K562 (cell line): Measurements from ENCODE around the gene TNP1. TPM values are rescaled to one million over a fixed set of nuclear protein-coding genes. Genes with fewer than 3 reads are reported as not detected.

Experiments
- ATAC-seq: fragments of 200-7000 bp; cut with Tn5 transposase; 3 replicates; pipeline ENCODE4 v1.9.1; 2020; ENCODE audit warnings: moderate library complexity
- BruUV-seq: library from RNA; stranded (reverse); fragments of 400-500 nt; replicated peaks from 2 replicates; lab custom pipeline; 2021; lab: Mats Ljungman, UMichigan
- CTCF ChIA-PET: fragments of 300-600 bp; formaldehyde crosslinking; extraction: SDS; loops from one replicate; lab custom pipeline; 2021; ENCODE audit warnings: low intra/inter-chr PET ratio; lab: Yijun Ruan, JAX
- POLR2A ChIA-PET: fragments of 300-600, 350-650 bp; sonication (Branson Sonifier 250); formaldehyde crosslinking; extraction: SDS; loops from one replicate; lab custom pipeline; 2021; ENCODE audit warnings: antibody characterized with exemption, inconsistent platforms; lab: Yijun Ruan, JAX
- DNase-seq, 4 experiments: peaks; one replicate each; pipeline versions ENCODE4 v3.0.0 to v3.0.0-alpha.2; 2011 to 2018; ENCODE audit warnings: low spot score in 3 of 4, mixed read lengths in 3 of 4; ENCODE audit errors: extremely low read depth in 1 of 4
- FAIRE-seq: peaks from 2 replicates; lab custom pipeline; 2011; peaks lifted over from hg19 to GRCh38; lab: Jason Lieb, UNC
- H2AFZ ChIP-seq: 2 replicates; pipeline ENCODE4 v1.6.0; 2011; ENCODE audit warnings: low read depth, low read length, control low read depth, inconsistent platforms
- H3K27ac ChIP-seq: fragments of 200-600 bp; 3 replicates; pipeline ENCODE4 v1.8.0; 2011; ENCODE audit warnings: low read depth, mild to moderate bottlenecking, control low read depth, inconsistent platforms, low read length, moderate library complexity, mixed read lengths; ENCODE audit errors: extremely low read depth
- H3K27me3 ChIP-seq, 2 experiments: fragments of 300-600 bp in 1 of 2; 2 replicates in 1 of 2; 3 replicates in 1 of 2; pipeline versions ENCODE4 v1.6.0 to v1.8.0; 2011; ENCODE audit warnings: inconsistent platforms in 2 of 2, low read length in 2 of 2, mild to moderate bottlenecking in 1 of 2, mixed read lengths in 1 of 2, moderate library complexity in 1 of 2; ENCODE audit not compliant: control insufficient read depth in 2 of 2, insufficient read depth in 2 of 2
- H3K36me3 ChIP-seq: fragments of 300-600 bp; 3 replicates; pipeline ENCODE4 v1.8.0; 2011; ENCODE audit warnings: mild to moderate bottlenecking, low read length, inconsistent platforms; ENCODE audit not compliant: control insufficient read depth, insufficient read depth
- H3K4me1 ChIP-seq, 2 experiments: fragments of 200-600 bp in 1 of 2; replicated peaks in 1 of 2; 2 replicates in 1 of 2; 3 replicates in 1 of 2; pipeline versions ENCODE4 v1.5.1 to v1.8.0; 2011; ENCODE audit warnings: inconsistent platforms in 2 of 2, low read length in 2 of 2, mild to moderate bottlenecking in 1 of 2, mixed read lengths in 1 of 2, moderate library complexity in 1 of 2; ENCODE audit not compliant: control insufficient read depth in 2 of 2, insufficient read depth in 2 of 2
- H3K4me2 ChIP-seq: 2 replicates; pipeline ENCODE4 v1.6.1; 2011; ENCODE audit warnings: low read length, control low read depth, inconsistent platforms, mixed read lengths; ENCODE audit not compliant: insufficient read depth
- H3K4me3 ChIP-seq: fragments of 200-600 bp; sonication (generic), shearing (Covaris generic); 2 replicates; pipeline ENCODE4 v1.5.1; 2016; ENCODE audit warnings: control low read depth, inconsistent platforms
- H3K79me2 ChIP-seq: fragments of 200-600 bp; 3 replicates; pipeline ENCODE4 v1.8.0; 2011; ENCODE audit warnings: low read length, inconsistent platforms; ENCODE audit not compliant: control insufficient read depth, insufficient read depth
- H3K9ac ChIP-seq, 2 experiments: 2 replicates each; pipeline versions ENCODE4 v1.6.0 to v1.6.1; 2011; ENCODE audit warnings: low read depth in 2 of 2, low read length in 2 of 2, control low read depth in 1 of 2, inconsistent platforms in 1 of 2, mild to moderate bottlenecking in 1 of 2, mixed read lengths in 1 of 2; ENCODE audit not compliant: insufficient read depth in 1 of 2
- H3K9me1 ChIP-seq: one replicate; pipeline ENCODE4 v1.6.0; 2011; ENCODE audit warnings: inconsistent platforms, mild to moderate bottlenecking, low read length, moderate library complexity; ENCODE audit not compliant: control insufficient read depth, insufficient read depth
- H3K9me3 ChIP-seq: replicated peaks from 2 replicates; pipeline ENCODE4 v1.5.1; 2011; ENCODE audit warnings: low read depth, low read length, inconsistent platforms; ENCODE audit not compliant: control insufficient read depth, insufficient read depth
- H4K20me1 ChIP-seq: replicated peaks from 2 replicates; pipeline ENCODE4 v1.6.1; 2011; ENCODE audit warnings: low read length, inconsistent platforms, mixed read lengths; ENCODE audit not compliant: control insufficient read depth, insufficient read depth
- ATF4 ChIP-seq: fragments of 450-650 bp; formaldehyde crosslinking; IDR thresholded peaks from 2 replicates; pipeline ENCODE4 v1.4.0; 2022; ENCODE audit warnings: mild to moderate bottlenecking, moderate library complexity
- CBX3 ChIP-seq, 2 experiments: IDR thresholded peaks; 1 replicate in 1 of 2; 2 replicates in 1 of 2; pipeline ENCODE4 v1.6.1; 2012; ENCODE audit warnings: inconsistent platforms in 2 of 2, low read length in 2 of 2, borderline replicate concordance in 1 of 2, control low read depth in 1 of 2
- CHD2 ChIP-seq: IDR thresholded peaks from 2 replicates; pipeline ENCODE4 v1.6.1; 2011; ENCODE audit warnings: low read depth, low read length
- FOXA1 ChIP-seq: fragments of 450-650 bp; IDR thresholded peaks from 2 replicates; pipeline ENCODE4 v1.6.1; 2016; ENCODE audit warnings: mild to moderate bottlenecking, borderline replicate concordance
- HEY1 ChIP-seq: fragments of 250-450 bp; sonication (Bioruptor Pico); IDR thresholded peaks from 2 replicates; pipeline ENCODE4 v1.5.0; 2020; ENCODE audit warnings: mild to moderate bottlenecking, moderate library complexity, borderline replicate concordance
- HSF4 ChIP-seq: fragments of 250-450 bp; sonication (Bioruptor Pico); IDR thresholded peaks from 2 replicates; pipeline ENCODE4 v2.1.2; 2022; ENCODE audit warnings: mild to moderate bottlenecking, moderate library complexity, borderline replicate concordance
- KHSRP ChIP-seq: fragments of 450-650 bp; IDR thresholded peaks from 2 replicates; pipeline ENCODE4 v1.6.1; 2017
- MAFF ChIP-seq: IDR thresholded peaks from 2 replicates; pipeline ENCODE4 v1.6.1; 2012; ENCODE audit warnings: low read length, improper control_type of control experiment
- MCM2 ChIP-seq: fragments of 450-650 bp; IDR thresholded peaks from 2 replicates; pipeline ENCODE4 v1.6.1; 2017; ENCODE audit warnings: low read depth, mild to moderate bottlenecking
- MXD1 ChIP-seq: fragments of 250-450 bp; sonication (Bioruptor Pico); IDR thresholded peaks from 2 replicates; pipeline ENCODE4 v1.8.0; 2021; ENCODE audit warnings: borderline replicate concordance, mild to moderate bottlenecking, moderate library complexity; ENCODE audit not compliant: poor library complexity, severe bottlenecking
- NCOA1 ChIP-seq: fragments of 450-650 bp; IDR thresholded peaks from 2 replicates; pipeline ENCODE4 v1.6.1; 2016; ENCODE audit warnings: low read depth
- RFX7 ChIP-seq: fragments of 250-450 bp; sonication (Bioruptor Pico); IDR thresholded peaks from 2 replicates; pipeline ENCODE4 v1.5.1; 2021; ENCODE audit warnings: mild to moderate bottlenecking
- SIN3B ChIP-seq: fragments of 450-650 bp; IDR thresholded peaks from 2 replicates; pipeline ENCODE4 v1.6.1; 2017; ENCODE audit warnings: low read depth, mild to moderate bottlenecking, moderate library complexity
- TEAD1 ChIP-seq, 2 experiments: fragments of 450-650 bp in 1 of 2; sonication (generic) in 1 of 2; formaldehyde crosslinking; IDR thresholded peaks; 2 replicates each; pipeline versions ENCODE4 v1.4.0 to v1.8.0; 2020 to 2022; ENCODE audit warnings: mild to moderate bottlenecking in 2 of 2, missing genetic modification reagents in 1 of 2
- XRCC5 ChIP-seq: fragments of 200-400 bp; formaldehyde crosslinking; IDR thresholded peaks from 2 replicates; pipeline ENCODE4 v1.6.1; 2017; ENCODE audit warnings: low read depth, mild to moderate bottlenecking, low read length
- ZBTB9 ChIP-seq: fragments of 450-650 bp; formaldehyde crosslinking; IDR thresholded peaks from 2 replicates; pipeline ENCODE4 v1.4.0; 2020; ENCODE audit warnings: mild to moderate bottlenecking, moderate library complexity
- ZNF263 ChIP-seq: sonication (generic); formaldehyde crosslinking; IDR thresholded peaks from 2 replicates; pipeline ENCODE4 v1.8.0; 2022; ENCODE audit warnings: mild to moderate bottlenecking, missing genetic modification reagents, borderline replicate concordance
- ZNF57 ChIP-seq: fragments of 450-650 bp; formaldehyde crosslinking; IDR thresholded peaks from 2 replicates; pipeline ENCODE4 v1.4.0; 2020; ENCODE audit warnings: mild to moderate bottlenecking, moderate library complexity
- ZNF79 ChIP-seq: fragments of 250-450 bp; sonication (Bioruptor Pico); IDR thresholded peaks from 2 replicates; pipeline ENCODE4 v1.4.0; 2020; ENCODE audit warnings: low read depth, mild to moderate bottlenecking, moderate library complexity
- WGBS: fragments of 100-300 bp; shearing (Covaris generic); methylation state at CpG from one replicate; pipeline ENCODE4 v1.1.6; 2016; ENCODE audit warnings: low coverage, mixed read lengths; ENCODE audit not compliant: insufficient coverage; ENCODE audit errors: missing lambda C conversion rate; 5-methylcytosine and 5-hydroxymethylcytosine counted together
- in situ Hi-C: fragments of 300-500 bp; cut with MboI; formaldehyde crosslinking; loops from 4 replicates; pipeline ENCODE4 v1.15.0; 2018; ENCODE audit warnings: inconsistent platforms, mixed read lengths
- intact Hi-C: fragments of 100-400 bp; cut with micrococcal nuclease; formaldehyde crosslinking; loops from 2 replicates; pipeline ENCODE4 v1.14.2; 2022
- polyA plus RNA-seq, 8 experiments: library from polyadenylated mRNA; depleted of rRNA in 4 of 8; stranded (reverse) in 5 of 8; unstranded in 3 of 8; fragments of >200 nt; fragmentation: Nextera tagmentation in 2 of 8; fragmentation: Illumina TruSeq in 1 of 8; extraction: Ambion mirVana in 2 of 8; extraction: Trizol in 1 of 8; gene quantifications; 2 replicates each; pipeline versions ENCODE4 v1.2.1 to v1.2.3, GENCODE V29; 2011 to 2014; ENCODE audit warnings: inconsistent platforms in 1 of 8, missing spikeins in 1 of 8
- total RNA-seq, 7 experiments: library from RNA; depleted of rRNA in 6 of 7; stranded (reverse); fragments of >200 nt in 6 of 7; fragmentation: Illumina TruSeq in 2 of 7; extraction: Trizol in 2 of 7; gene quantifications; 2 replicates each; pipeline versions ENCODE4 v1.2.1 to v1.2.3, GENCODE V29; 2011 to 2021; ENCODE audit warnings: low replicate concordance in 1 of 7
- TF ChIP-seq, protein P1 (sequence below): sonication (generic); formaldehyde crosslinking; IDR thresholded peaks from 2 replicates; pipeline ENCODE4 v1.8.0; 2022; ENCODE audit warnings: mild to moderate bottlenecking, missing genetic modification reagents, borderline replicate concordance

Gene TNP1
- total and polyA plus RNA-seq, 9 of the 15 experiments (the other 6 are each of a cell fraction or from before 2014, with no cell fraction given): not detected

- no peak for ATAC-seq
- ChIA-PET CTCF (no interaction called here), POLR2A (no interaction called here)
- no peaks in the 10 kb centered on the region for H3K27me3 ChIP-seq
- in situ Hi-C loops: no loop called here
- H2AFZ ChIP-seq: no peak overlapping the region
- intact Hi-C loops: no loop called here
- no peak overlapping the region for H3K9ac ChIP-seq
- BruUV-seq: no TSS peak
- H3K9me1 ChIP-seq: no peaks in the 10 kb centered on the region
- H3K4me2 ChIP-seq: no peak overlapping the region
- FAIRE-seq: no peak
- H4K20me1 ChIP-seq: no peaks in the 10 kb centered on the region
- WGBS: 69% methylated on average over 3 of the region's 3 CpGs
- H3K9me3 ChIP-seq: no peaks in the 10 kb centered on the region
- H3K27ac ChIP-seq: no peak overlapping the region
- no peak overlapping the region for H3K4me3 ChIP-seq
- H3K4me1 ChIP-seq: peaks cover 0 to 14% of the 10 kb centered on the region in 2 experiments; a peak in 2 of 5 replicates
- H3K79me2 ChIP-seq: no peaks in the 10 kb centered on the region
- H3K36me3 ChIP-seq: no peaks in the 10 kb centered on the region
- TF ChIP-seq KHSRP (no peak), MCM2 (no peak), CHD2 (no peak), HSF4 (CRISPR knock-in tag) (no peak), SIN3B (no peak), TEAD1 (CRISPR knock-in tag; IDR thresholded peaks at IDR 0.05) (no peak), RFX7 (CRISPR knock-in tag) (no peak), ZNF79 (CRISPR knock-in tag) (no peak), ZNF57 (CRISPR knock-in tag) (no peak), ZBTB9 (CRISPR knock-in tag) (no peak), CBX3 (IDR thresholded peaks at IDR 0.05; ENCODE audit: borderline replicate concordance in 1 of 2, low read length in 2 of 2) (no peak), HEY1 (no peak), ATF4 (CRISPR knock-in tag) (no peak), MXD1 (no peak), ZNF263 (CRISPR knock-in tag) (no peak), MAFF (no peak), NCOA1 (no peak), XRCC5 (no peak), FOXA1 (no peak)
- TF ChIP-seq, protein P1, sequence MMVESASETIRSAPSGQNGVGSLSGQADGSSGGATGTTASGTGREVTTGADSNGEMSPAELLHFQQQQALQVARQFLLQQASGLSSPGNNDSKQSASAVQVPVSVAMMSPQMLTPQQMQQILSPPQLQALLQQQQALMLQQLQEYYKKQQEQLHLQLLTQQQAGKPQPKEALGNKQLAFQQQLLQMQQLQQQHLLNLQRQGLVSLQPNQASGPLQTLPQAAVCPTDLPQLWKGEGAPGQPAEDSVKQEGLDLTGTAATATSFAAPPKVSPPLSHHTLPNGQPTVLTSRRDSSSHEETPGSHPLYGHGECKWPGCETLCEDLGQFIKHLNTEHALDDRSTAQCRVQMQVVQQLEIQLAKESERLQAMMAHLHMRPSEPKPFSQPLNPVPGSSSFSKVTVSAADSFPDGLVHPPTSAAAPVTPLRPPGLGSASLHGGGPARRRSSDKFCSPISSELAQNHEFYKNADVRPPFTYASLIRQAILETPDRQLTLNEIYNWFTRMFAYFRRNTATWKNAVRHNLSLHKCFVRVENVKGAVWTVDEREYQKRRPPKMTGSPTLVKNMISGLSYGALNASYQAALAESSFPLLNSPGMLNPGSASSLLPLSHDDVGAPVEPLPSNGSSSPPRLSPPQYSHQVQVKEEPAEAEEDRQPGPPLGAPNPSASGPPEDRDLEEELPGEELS: no peak
- DNase-seq: no peak
Observed at GRCh38 chr2:216866515-216867095, 6.7 kb upstream of the TNP1 start.
